ENCODE results near the gene PRCC. TPM values are rescaled to one million over a fixed set of nuclear protein-coding genes. Genes with fewer than 3 reads are reported as not detected.

PRCC gene
- total and polyA plus RNA-seq, 2 of the 4 experiments (the other 2 are of a cell fraction): 10.6 to 59.6 TPM

- Histone ChIP-seq H4K20me1 (ENCODE audit: insufficient read depth, low read length) (no peaks in the 10 kb centered on the region; the same call in 1 of the 2 replicates), H2AFZ (replicated peaks; ENCODE audit: low read length, poor library complexity) (no peak overlapping the region), H3K79me1 (ENCODE audit: low read depth in 1 of 2, low read length in 2 of 2) (no peaks in the 10 kb centered on the region), H2BK120ac (ENCODE audit: low read depth, low read length) (no peak overlapping the region), H3K4me1 (ENCODE audit: control insufficient read depth, insufficient read depth, low read length) (no peaks in the 10 kb centered on the region; the same call in 1 of the 2 replicates), H2BK5ac (ENCODE audit: low read depth, low read length, poor library complexity, severe bottlenecking) (no peak overlapping the region), H3K36me3 (ENCODE audit: control insufficient read depth, insufficient read depth, low read length) (no peaks in the 10 kb centered on the region), H3K9me1 (ENCODE audit: insufficient read depth, low read length) (no peaks in the 10 kb centered on the region), H2BK15ac (ENCODE audit: low read depth, low read length) (no peak overlapping the region), H3K9me3 (ENCODE audit: control insufficient read depth, insufficient read depth, low read length) (no peaks in the 10 kb centered on the region; the same call in 1 of the 2 replicates), H3K14ac (replicated peaks; ENCODE audit: low read depth, low read length) (no peak overlapping the region), H3K27ac (ENCODE audit: insufficient read depth, low read length) (no peak overlapping the region), H3K27me3 (ENCODE audit: control insufficient read depth, insufficient read depth, low read length) (peaks cover 86% of the 10 kb centered on the region), H3K4me2 (ENCODE audit: low read depth, low read length) (no peak overlapping the region), H3K56ac (ENCODE audit: extremely low read depth, insufficient read depth, low read length) (no peak overlapping the region), H3K23ac (ENCODE audit: low read depth, low read length) (no peak overlapping the region), H3K18ac (ENCODE audit: low read depth, low read length) (no peak overlapping the region), H3K4me3 (ENCODE audit: insufficient read depth, low read depth, low read length) (no peak overlapping the region), H2BK20ac (ENCODE audit: low read depth, low read length) (no peak overlapping the region), H2AK9ac (replicated peaks; ENCODE audit: low read depth, low read length, poor library complexity) (no peak overlapping the region), H4K8ac (ENCODE audit: low read depth in 2 of 2, low read length in 2 of 2) (no peak overlapping the region), H3K9ac (ENCODE audit: low read depth, low read length) (no peak overlapping the region), H4K5ac (ENCODE audit: low read depth, low read length) (no peak overlapping the region), H2AK5ac (ENCODE audit: low read depth, low read length) (no peak overlapping the region), H3K4ac (ENCODE audit: low read depth, low read length) (no peak overlapping the region), H4K91ac (ENCODE audit: insufficient read depth, low read depth, low read length) (no peak overlapping the region)
- CTCF ChIA-PET: interaction anchor here (0.6 kb wide), 1 partner anchor 47 kb away, joined by 3 read pairs; no protein-coding TSS in a partner anchor
- DNase-seq (no peak), ATAC-seq (ENCODE audit: low read depth) (no peak)
- dilution Hi-C loops (cut with HindIII; ENCODE audit: low sequenced_read_pairs, unreplicated experiment) (no loop called here), intact Hi-C loops (cut with micrococcal nuclease) (no loop called here), in situ Hi-C loops (cut with MboI; ENCODE audit: low sequenced_read_pairs) (no loop called here)
- no peak for TF ChIP-seq POLR2A (IDR thresholded peaks at IDR 0.05; ENCODE audit: low read depth, low read length)
- no peak for TF ChIP-seq MXI1 (IDR thresholded peaks at IDR 0.05; ENCODE audit: borderline replicate concordance, low read depth, low read length)
- no peak for TF ChIP-seq RAD21 (IDR thresholded peaks at IDR 0.05; ENCODE audit: low read length)
- BruUV-seq (replicated peaks): no TSS peak
- WGBS, 2 experiments (ENCODE audit: extremely low coverage in 2 of 2, insufficient read length in 1 of 2): 56% methylated on average over 5 of the region's 18 CpGs; no CpG with 5 or more reads in 1 of the 2 experiments
- POLR2A ChIA-PET (ENCODE audit: unreplicated experiment): no interaction called here
Observed at GRCh38 chr1:156845953-156846545, 78.7 kb downstream of the PRCC start.

All from IMR-90 (cell line).